Uterus (tissue), 2 donors: Measurements from ENCODE around the gene RAPGEF6.

Experiments used
- CTCF ChIP-seq, 4 experiments: fragments of 200-600 bp in 2 of 4; fragments of 450-650 bp in 2 of 4; sonication (generic) in 2 of 4; IDR thresholded peaks; one replicate each; pipeline ENCODE4 v1.5.1; 2016 to 2019; ENCODE audit warnings: antibody characterized with exemption in 4 of 4, mild to moderate bottlenecking in 2 of 4, moderate library complexity in 1 of 4
- POLR2A ChIP-seq, 2 donors: fragments of 450-650 bp; IDR thresholded peaks; one replicate each; pipeline ENCODE4 v1.6.1; 2016; ENCODE audit warnings: antibody characterized with exemption in 2 of 2, mild to moderate bottlenecking in 1 of 2, moderate library complexity in 1 of 2

GRCh38 chr5:131378721-131379541, 256.1 kb downstream of the RAPGEF6 start:
- no peak for TF ChIP-seq CTCF (IDR thresholded peaks at IDR 0.05)
- no peak for TF ChIP-seq POLR2A (IDR thresholded peaks at IDR 0.05)
